Measurements from ENCODE around the gene EIF3D. TPM values are rescaled to one million over a fixed set of nuclear protein-coding genes. Genes with fewer than 3 reads are reported as not detected.

The EIF3D gene
- total and polyA plus RNA-seq, 2 of the 13 experiments (the other 11 are each of a cell fraction or from before 2014, with no cell fraction given) = 118 to 274 TPM

DNA sequence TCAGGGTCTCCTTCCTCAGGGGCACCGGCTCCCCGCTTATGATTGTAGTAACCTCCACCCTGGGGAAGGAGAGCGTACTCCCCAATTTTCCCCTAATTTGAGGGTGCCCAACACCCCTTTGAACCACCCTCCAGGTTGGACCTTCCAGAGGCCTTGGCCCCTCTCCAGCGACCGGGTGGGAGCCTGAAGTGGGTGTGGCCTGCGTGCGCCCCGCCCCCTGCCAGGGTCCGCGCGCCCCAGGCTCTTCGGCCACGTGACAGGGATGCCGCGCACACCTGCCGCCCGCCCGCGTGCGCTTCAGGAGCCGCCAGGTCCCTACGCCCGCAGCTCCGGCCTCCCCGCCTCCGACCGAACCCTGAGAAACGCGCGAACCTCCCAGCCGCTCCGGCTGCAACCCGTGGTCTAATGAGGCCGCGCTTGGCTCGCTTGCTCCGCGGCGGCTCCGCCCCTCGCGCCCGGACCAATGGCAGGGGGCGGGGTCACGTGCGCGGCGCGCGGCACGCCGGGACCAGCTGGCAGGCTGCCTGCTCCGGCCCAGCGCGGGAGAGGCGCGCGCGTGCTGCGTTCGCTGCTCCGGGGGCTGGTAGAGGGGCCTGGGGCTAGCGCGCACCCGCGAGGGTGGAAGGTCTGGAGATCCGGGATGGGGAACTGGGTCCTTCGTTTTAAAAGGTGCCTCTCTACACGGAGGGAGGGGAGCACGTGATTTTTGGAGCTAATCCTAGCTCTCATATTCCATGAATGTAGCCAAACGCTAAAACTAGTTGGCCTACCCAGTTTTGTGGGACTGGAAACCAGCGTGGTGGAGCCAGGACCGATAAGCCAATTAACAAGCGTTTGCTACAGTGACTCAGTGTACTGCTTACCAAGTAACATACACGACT, 22.1 kb downstream of the EIF3D start, which contains the start of gene FOXRED2 (continued):
- TF ChIP-seq ZSCAN12 (CRISPR knock-in tag; IDR thresholded peaks at IDR 0.05) = peak; percentile 63; the same call in 1 of the 2 replicates
- TF ChIP-seq, protein P1, sequence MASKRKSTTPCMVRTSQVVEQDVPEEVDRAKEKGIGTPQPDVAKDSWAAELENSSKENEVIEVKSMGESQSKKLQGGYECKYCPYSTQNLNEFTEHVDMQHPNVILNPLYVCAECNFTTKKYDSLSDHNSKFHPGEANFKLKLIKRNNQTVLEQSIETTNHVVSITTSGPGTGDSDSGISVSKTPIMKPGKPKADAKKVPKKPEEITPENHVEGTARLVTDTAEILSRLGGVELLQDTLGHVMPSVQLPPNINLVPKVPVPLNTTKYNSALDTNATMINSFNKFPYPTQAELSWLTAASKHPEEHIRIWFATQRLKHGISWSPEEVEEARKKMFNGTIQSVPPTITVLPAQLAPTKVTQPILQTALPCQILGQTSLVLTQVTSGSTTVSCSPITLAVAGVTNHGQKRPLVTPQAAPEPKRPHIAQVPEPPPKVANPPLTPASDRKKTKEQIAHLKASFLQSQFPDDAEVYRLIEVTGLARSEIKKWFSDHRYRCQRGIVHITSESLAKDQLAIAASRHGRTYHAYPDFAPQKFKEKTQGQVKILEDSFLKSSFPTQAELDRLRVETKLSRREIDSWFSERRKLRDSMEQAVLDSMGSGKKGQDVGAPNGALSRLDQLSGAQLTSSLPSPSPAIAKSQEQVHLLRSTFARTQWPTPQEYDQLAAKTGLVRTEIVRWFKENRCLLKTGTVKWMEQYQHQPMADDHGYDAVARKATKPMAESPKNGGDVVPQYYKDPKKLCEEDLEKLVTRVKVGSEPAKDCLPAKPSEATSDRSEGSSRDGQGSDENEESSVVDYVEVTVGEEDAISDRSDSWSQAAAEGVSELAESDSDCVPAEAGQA (IDR thresholded peaks at IDR 0.05; ENCODE audit: low read depth) = no peak
- TF ChIP-seq, protein P1 (CRISPR knock-in tag; IDR thresholded peaks at IDR 0.05; ENCODE audit: borderline replicate concordance) = peak; percentile 98
- peak; percentile 94; the same call in 1 of the 2 replicates for TF ChIP-seq ZNF598 (CRISPR knock-in tag; IDR thresholded peaks at IDR 0.05; ENCODE audit: borderline replicate concordance)
- TF ChIP-seq, protein P2, sequence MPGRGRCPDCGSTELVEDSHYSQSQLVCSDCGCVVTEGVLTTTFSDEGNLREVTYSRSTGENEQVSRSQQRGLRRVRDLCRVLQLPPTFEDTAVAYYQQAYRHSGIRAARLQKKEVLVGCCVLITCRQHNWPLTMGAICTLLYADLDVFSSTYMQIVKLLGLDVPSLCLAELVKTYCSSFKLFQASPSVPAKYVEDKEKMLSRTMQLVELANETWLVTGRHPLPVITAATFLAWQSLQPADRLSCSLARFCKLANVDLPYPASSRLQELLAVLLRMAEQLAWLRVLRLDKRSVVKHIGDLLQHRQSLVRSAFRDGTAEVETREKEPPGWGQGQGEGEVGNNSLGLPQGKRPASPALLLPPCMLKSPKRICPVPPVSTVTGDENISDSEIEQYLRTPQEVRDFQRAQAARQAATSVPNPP (CRISPR knock-in tag; IDR thresholded peaks at IDR 0.05) = peak; percentile 99
- TF ChIP-seq POLR2AphosphoS5 (IDR thresholded peaks at IDR 0.05; ENCODE audit: low read depth, low read length) = peak; percentile 77
- TF ChIP-seq, protein P3, sequence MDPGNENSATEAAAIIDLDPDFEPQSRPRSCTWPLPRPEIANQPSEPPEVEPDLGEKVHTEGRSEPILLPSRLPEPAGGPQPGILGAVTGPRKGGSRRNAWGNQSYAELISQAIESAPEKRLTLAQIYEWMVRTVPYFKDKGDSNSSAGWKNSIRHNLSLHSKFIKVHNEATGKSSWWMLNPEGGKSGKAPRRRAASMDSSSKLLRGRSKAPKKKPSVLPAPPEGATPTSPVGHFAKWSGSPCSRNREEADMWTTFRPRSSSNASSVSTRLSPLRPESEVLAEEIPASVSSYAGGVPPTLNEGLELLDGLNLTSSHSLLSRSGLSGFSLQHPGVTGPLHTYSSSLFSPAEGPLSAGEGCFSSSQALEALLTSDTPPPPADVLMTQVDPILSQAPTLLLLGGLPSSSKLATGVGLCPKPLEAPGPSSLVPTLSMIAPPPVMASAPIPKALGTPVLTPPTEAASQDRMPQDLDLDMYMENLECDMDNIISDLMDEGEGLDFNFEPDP (CRISPR knock-in tag; conservative IDR thresholded peaks at IDR 0.05) = no peak
- peak; percentile 92 for TF ChIP-seq MED8 (CRISPR knock-in tag; IDR thresholded peaks at IDR 0.05; ENCODE audit: insufficient replicate concordance)
- TF ChIP-seq, protein P4, sequence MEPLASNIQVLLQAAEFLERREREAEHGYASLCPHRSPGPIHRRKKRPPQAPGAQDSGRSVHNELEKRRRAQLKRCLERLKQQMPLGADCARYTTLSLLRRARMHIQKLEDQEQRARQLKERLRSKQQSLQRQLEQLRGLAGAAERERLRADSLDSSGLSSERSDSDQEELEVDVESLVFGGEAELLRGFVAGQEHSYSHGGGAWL (CRISPR knock-in tag; IDR thresholded peaks at IDR 0.05) = peak; percentile 87
- TF ChIP-seq CREM (IDR thresholded peaks at IDR 0.05) = no peak
- TF ChIP-seq CREM (CRISPR knock-in tag; IDR thresholded peaks at IDR 0.05) = no peak
- TF ChIP-seq MAFF (IDR thresholded peaks at IDR 0.05; ENCODE audit: low read depth, low read length) = no peak
- TF ChIP-seq XRCC5 (optimal IDR thresholded peaks at IDR 0.05; ENCODE audit: low read length) = peak; percentile 65
- peak; percentile 99 for TF ChIP-seq CCDC6 (CRISPR knock-in tag; IDR thresholded peaks at IDR 0.05)
- no peak for TF ChIP-seq ATAD3A (CRISPR knock-in tag; IDR thresholded peaks at IDR 0.05)
- TF ChIP-seq, protein P5, sequence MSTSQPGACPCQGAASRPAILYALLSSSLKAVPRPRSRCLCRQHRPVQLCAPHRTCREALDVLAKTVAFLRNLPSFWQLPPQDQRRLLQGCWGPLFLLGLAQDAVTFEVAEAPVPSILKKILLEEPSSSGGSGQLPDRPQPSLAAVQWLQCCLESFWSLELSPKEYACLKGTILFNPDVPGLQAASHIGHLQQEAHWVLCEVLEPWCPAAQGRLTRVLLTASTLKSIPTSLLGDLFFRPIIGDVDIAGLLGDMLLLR (CRISPR knock-in tag; IDR thresholded peaks at IDR 0.05) = peak; percentile 99
- no peak for TF ChIP-seq RBM22 (optimal IDR thresholded peaks at IDR 0.05; ENCODE audit: low read length)
- no peak; the same call in 1 of the 2 replicates for TF ChIP-seq KLF11 (CRISPR knock-in tag; IDR thresholded peaks at IDR 0.05)
- TF ChIP-seq IRX3 (CRISPR knock-in tag; IDR thresholded peaks at IDR 0.05; ENCODE audit: borderline replicate concordance, low read depth) = peak; percentile 99
